Left cardiac atrium (tissue), 4 donors: ENCODE results near the gene NPAS2. TPM values are rescaled to one million over a fixed set of nuclear protein-coding genes. Genes with fewer than 3 reads are reported as not detected.

Source experiments
- ATAC-seq, 2 donors: fragments of 200-7000 bp; cut with Tn5 transposase; one replicate each; pipeline ENCODE4 v1.9.1; 2020; ENCODE audit warnings: mild to moderate bottlenecking in 2 of 2, moderate library complexity in 2 of 2
- DNase-seq: peaks from one replicate; pipeline ENCODE4 v3.0.0-alpha.2; 2020
- intact Hi-C, 2 donors: fragments of 100-400 bp; cut with DNase I; formaldehyde crosslinking; loops; one replicate each; pipeline versions ENCODE4 v1.14.1 to v1.15.1; 2022 to 2023
- total RNA-seq, 2 donors: library from RNA; stranded (reverse); fragmentation: NEBNext Ultra II Directional; extraction: Animal tissue kit (Norgen Biotek cat#: 25700); gene quantifications; one replicate each; pipeline ENCODE4 v1.2.1, GENCODE V29; 2021
- donor health status: DM: no; HTN: yes; CAD: no.
- donor health status: DM: no; HTN: yes; CAD: no; lungs with severe emphysema.
- donor health status: DM: yes; HTN: yes; CAD: no.
- donor health status: Dilated cardiomyopathy.

Gene NPAS2
- total RNA-seq, 2 donors from 2014 or later: 33.8 to 51.2 TPM

DNA sequence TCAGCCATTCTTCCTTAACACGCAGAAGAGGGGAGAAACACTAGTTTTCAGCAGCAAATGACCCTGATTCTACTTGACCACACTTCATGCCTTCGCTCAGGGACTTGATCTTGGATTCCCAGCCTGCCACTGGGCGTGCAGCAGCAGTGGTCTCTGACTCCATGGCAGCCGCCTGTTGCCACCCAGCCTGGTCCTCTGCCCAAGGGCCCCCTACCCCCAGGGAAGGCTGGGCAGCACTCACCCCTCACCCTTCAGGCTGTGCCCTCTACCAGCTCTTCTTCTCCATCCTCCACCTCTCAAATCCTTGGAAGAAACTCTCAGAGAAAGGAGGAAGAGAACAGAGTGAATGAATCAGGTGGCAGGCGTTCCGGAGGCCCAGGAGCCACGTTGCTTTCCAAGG is 150.1 kb downstream of the NPAS2 start:
- no peak for DNase-seq
- no peak for ATAC-seq
- intact Hi-C loops: no loop called here

DNA sequence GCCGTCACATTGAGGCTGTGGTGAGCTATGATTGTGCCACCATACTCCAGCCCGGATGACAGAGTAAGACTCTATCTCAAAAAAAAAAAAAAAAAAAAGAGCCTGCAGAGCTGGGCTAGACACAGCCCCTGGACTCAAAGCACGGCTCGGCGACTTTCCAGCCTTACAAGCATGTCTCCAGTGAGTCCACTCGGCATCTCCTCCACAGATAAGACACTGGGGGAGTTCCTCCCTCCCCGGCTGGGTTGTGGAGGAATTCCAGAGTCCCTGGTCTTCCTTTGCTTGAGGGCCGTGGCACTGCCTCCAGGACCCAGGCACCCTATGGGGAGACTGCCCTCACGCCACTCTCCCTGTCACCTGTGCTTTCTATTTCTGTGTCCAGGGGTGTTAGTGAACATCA is 151.3 kb downstream of the NPAS2 start:
- peak in 1 of 2 donors; percentile 29 for ATAC-seq
- DNase-seq: peak; percentile 36
- intact Hi-C loops: no loop called here

DNA sequence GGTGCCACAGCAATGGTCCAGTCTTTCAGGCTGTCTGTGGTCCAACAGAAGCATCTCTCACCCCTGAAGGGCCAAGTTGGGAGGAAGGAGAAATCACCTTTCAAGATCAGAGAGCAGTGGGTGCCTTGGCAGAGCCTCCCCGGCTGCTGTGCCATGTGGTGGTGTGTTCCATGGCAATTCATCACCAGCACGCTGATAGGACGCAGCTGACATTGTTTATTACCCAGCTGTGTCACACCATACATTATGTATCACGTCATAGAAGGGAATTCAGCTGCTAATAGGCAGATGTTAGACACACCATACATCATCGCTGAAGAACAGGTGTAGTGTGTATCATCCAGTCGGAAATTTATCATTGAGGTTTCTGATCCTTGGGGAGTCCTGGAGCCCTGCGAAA is 152.5 kb downstream of the NPAS2 start:
- intact Hi-C loops: no loop called here
- no peak for ATAC-seq
- no peak for DNase-seq

DNA sequence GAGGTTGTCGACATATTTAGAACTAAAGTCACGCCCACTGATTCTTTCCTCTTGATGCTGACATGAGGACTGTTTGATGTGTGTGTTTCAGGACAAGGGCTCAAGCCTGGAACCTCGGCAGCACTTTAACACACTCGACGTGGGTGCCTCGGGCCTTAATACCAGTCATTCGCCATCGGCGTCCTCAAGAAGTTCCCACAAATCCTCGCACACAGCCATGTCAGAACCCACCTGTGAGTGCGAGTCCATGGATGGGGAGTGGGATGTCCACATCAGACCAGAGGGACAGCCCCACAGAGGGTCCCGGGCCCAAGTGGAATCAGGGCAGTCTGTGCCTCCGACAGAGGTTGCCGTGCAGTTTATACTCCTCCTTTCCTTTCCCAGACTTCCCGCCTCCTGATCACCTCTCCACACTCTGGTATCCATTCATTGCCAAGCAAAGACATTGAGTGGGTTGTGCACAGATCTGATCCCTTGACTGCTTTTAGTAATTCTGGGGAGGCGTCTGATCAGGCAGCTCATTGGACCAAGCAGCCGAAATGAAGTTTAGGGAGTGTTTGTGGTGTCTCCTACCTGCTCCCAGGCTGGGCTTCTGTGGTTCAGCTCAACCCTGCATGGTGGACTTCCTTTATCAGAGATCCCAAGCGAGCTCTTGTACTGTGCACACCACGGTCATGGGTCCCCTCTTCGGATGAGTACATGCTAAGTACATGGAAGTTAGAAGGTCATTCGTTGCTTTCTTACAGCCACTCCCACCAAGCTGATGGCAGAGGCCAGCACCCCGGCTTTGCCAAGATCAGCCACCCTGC is 155.0 kb downstream of the NPAS2 start:
- DNase-seq (no peak), ATAC-seq (no peak)
- intact Hi-C loops: no loop called here

DNA sequence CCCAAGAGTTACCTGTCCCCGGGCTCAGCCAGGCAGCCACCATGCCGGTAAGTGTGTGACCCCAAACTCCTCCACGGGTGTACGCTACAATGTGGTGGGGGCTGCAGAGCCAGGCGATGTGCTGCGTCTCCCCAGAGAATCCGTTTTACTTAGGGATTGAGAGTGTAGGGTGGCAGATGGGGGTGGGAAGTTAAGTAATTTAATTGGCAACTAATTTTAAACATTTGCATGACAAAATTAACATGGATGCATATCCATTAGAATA is 155.5 kb downstream of the NPAS2 start:
- DNase-seq (no peak), ATAC-seq (no peak)
- intact Hi-C loops: no loop called here

DNA sequence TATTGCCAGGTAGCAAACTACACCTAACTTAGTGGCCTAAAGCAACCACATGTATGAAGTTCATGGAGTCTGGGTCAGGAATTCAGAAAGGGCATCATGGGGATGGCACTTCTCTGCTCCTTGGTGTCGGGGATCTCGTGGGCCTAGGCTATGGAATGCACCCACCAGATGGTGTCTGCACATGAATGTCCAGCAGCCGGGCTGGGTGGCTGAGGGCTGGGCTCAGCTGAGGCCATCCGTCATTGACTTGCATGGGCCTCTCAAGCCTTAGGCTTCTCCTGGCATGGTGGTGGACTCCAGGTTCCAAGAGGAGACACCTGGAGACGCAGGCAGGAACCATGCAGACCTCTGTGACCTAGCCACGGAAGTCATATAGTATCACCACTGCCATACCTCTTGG is 156.1 kb downstream of the NPAS2 start:
- DNase-seq (no peak), ATAC-seq (no peak)
- intact Hi-C loops: no loop called here

DNA sequence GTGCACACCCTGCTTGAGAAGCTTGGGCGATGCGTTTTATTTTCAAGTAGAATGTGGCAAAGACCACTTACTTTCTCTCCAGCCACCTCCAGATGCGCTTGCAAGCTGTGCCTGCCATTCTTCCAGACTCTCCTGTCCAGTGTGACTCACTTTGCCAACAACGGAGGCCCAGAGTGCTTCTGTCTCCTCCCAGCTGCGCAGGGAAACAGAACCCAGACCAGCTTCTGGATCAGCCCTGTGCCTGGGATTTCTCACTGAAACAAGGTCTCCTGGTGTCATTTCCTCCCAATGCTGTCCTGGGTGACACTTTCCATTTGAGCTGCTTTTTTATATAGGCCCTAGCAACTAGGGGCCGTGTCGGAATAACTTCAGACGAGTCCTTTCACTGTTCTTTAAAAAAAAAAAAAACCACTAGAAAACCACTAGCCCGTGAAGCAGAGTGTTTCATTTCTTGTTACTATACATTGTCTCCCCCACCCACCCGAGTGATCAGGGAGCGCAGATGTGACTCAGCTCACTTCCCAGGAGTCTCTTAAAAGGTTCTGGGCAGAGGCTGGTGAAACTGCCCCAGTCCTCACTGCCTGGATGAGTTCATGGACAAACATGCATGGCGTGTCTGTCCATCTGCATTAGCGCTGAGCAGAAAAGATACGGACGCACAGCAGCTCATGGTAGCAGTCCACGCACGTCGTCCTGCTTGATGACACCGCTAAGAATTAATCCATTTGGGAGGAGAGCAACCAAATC is 156.9 kb downstream of the NPAS2 start:
- ATAC-seq: no peak
- intact Hi-C loops: no loop called here
- DNase-seq: no peak

DNA sequence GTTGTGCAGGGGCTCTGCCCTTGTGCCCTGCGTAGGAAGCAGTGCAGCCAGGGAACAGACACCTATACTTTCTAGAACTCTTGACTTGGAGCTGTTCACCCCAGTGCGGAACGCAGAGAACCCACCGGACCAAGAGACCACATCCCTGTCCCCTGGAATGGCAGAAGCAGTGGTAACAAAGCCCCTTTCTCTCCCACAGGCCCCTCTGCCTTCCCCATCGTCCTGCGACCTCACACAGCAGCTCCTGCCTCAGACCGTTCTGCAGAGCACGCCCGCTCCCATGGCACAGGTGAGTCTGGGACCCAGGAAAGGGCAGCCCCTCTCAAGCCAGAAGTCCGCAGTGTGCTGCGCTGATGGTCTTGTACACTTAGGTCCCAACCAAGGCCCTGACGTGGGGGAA is 157.6 kb downstream of the NPAS2 start:
- no peak for ATAC-seq
- intact Hi-C loops: no loop called here
- no peak for DNase-seq

DNA sequence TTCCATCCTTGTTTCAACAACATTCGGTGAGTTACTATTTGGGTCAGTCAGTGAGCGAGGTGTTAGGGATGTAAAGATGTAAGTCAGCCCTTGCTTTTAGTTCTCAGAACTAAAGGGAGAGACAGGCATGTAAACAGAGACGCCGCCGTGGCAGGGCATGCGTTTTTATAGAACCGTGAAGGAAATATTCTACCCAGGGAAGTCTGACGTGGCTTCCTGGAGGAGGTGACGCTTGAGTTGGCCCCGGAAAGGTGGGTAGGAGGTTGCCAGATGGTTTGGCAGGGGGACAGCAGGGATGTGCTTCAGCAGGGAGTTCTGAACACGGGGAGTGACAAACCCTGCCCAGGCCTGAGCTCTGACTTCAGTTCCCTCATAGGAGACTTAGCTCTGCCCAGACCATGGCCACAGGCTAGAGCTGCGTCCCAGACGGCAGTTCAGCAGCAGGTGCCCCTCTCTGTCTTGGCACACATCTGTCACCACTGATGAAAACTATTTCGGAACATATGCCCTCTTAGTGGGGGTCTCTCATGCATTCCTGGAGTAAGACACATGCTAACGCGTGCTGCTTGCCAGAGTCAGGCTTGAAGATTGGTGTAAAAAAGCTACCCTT is 158.7 kb downstream of the NPAS2 start:
- ATAC-seq: no peak
- intact Hi-C loops: no loop called here
- DNase-seq: peak; percentile 70

DNA sequence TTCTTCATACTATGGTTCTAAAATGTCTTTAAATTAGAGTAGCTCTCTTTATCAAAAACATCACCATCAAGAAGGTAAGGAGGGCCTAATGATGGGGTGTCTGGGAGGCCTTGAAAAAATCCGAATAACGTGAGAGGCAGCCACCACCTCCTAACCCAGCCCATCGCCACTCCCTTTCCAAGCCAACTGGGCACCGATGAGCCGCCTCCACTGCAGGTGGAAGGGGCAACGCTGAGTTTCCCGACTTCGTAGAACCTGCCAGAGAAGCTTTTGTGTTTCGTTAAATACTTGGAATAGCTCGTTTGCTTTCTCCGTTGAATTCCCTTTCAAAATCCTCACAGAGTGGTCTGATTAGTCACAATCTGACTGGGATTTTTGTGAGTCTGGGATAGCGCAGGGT is 160.1 kb downstream of the NPAS2 start:
- intact Hi-C loops: loop anchor here (5.0 to 10.0 kb wide), 2 partner anchors 155 to 248 kb away; partner anchors contain the start of gene NPAS2 (in 1 of the 2)
- DNase-seq: no peak
- no peak for ATAC-seq

DNA sequence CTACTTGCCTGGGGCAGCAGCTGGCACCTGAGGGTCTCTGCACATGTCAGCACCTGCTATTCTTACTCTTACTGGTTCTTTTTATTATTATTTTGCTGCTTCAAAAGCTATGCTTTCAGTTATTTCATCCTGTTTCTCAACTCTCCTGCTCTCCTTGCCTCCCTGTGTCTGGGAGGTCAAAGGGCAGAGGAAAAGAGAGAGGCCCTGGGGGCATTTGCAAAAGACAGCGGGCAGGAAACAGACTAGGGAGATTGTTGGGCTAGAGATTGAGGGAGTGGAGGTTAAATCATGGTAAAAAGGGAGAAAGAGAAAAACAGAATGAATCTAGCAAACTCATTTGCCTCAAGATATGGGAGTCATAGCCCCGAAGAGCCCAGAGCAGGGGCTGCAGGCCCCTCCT is 161.1 kb downstream of the NPAS2 start:
- DNase-seq (no peak), ATAC-seq (no peak)
- intact Hi-C loops: loop anchor here (5.0 to 10.0 kb wide), 2 partner anchors 156 to 249 kb away; partner anchors contain the start of gene NPAS2 (in 1 of the 2)

DNA sequence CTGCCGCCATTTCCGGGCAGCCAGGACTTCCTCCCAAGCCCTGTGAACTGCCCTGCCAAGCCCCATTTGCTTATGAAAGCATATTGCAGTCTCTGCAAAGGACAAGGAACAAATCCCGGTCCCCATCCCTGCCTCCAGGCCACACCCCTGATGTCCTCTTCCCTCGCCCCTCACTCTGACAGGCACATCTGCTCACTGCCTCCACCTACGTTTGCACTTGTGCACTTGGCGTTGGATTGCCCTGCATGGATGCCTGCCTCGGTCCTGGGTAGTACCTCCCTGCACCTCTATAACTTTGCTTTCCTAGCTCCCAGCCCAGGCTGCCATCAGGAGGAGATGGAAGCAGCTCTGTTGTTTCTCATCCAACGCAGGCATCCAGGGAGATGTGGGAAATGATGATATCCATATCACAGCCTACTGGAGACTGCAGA is 162.5 kb downstream of the NPAS2 start:
- intact Hi-C loops: loop anchor here (5.0 to 10.0 kb wide), 2 partner anchors 158 to 250 kb away; partner anchors contain the start of gene NPAS2 (in 1 of the 2)
- ATAC-seq: no peak
- DNase-seq: no peak

DNA sequence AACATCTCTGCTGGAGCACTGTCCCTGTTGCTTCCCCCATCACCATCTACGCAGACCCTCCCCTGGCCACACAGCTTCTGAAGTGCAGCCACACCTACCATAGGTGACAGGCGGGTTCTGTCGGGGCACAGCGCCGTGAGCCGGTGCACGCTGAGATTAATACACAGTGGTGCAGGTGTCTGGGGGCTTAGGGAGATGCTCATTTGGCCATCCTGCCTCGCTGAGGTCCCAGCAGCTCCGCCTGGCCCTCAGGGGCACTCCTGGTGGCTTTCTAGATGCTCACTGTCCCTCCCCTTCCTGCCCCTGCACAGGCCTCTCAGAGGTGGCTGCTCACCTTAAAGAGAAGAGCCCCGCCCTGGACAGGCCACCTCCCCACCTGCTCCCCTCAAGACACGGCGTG is 163.3 kb downstream of the NPAS2 start:
- intact Hi-C loops: loop anchor here (5.0 to 10.0 kb wide), 2 partner anchors 158 to 251 kb away; partner anchors contain the start of gene NPAS2 (in 1 of the 2)
- no peak for DNase-seq
- ATAC-seq: no peak

DNA sequence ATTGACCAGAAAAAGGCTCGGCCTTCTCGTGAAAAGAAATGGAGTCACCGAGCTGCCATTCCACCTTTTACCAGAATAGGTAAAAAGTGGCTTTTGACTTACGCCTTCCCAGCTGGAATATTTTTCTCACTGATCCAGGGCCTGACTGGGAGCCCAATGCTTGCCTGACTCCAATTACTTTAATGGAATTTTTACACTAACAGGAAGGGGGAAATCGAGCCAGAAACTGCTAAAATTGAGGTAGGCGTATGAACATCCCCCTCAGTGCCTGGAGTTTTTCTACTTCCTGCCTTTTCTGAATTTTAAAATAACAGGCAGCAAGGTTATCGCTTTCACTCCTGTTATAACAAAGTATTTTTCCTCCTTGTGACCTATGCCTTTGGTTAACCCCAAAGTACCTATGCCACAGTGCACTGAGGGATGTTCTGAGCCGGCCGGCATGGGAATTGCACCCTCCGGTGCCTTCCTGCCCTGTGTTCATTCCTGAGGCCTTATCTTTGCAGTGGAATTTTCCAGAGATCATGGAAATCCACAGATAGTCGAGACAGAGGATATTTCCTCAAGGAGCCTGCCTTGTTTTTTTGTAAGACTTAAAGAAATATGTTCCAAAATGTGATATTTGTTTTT is 163.9 kb downstream of the NPAS2 start:
- intact Hi-C loops: loop anchor here (2.0 to 10.0 kb wide), 3 partner anchors 159 to 373 kb away; partner anchors contain the start of gene NPAS2 (in 1 of the 2)
- peak; percentile 72 for DNase-seq

DNA sequence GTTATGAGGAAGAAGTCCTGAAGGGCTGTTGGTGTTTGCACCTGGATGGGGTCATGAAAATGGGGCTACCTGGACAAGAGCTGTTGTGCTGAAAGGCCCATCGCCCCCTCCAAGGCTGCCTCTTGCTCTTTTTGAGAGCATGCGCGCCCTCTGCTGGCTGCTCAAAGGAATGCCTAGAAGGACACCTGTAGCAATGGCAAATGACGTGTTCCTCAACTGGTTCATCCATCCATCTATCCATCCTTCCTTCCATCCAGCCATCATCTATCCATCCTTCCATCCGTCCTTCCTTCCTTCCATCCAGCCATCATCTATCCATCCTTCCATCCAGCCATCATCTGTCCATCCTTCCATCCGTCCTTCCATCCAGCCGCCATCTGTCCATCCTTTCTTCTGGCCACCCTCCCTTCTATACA is 165.0 kb downstream of the NPAS2 start:
- intact Hi-C loops: loop anchor here (2.0 to 10.0 kb wide), 5 partner anchors 160 to 374 kb away; partner anchors contain the start of gene NPAS2 (in 1 of the 2)
- DNase-seq: peak; percentile 86

More for the DNA sequence above, 163.9 kb downstream of the NPAS2 start:
- peak; percentile 38 to 82 for ATAC-seq

DNA sequence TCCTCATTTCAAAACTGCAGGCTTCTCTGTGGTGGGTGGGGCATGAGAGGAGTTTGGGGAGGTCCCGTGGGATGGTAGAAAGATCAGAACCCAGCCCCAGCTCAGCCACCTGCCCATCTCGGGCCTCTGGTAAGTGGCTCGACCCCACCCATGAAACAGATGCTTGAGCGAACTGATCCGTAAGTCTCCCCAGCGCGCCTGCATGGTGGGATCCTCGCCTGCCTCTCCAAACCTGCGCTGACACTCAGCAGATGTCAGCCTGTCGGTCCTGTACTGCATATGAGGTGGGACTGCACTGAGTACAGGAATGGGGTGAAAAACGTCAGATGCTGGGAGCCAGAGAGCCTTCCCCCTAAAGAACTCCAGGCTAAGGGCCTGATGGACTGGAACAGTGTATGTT is 166.2 kb downstream of the NPAS2 start:
- no peak for DNase-seq
- intact Hi-C loops: loop anchor here (5.0 to 10.0 kb wide), 3 partner anchors 161 to 374 kb away; partner anchors contain the start of gene NPAS2 (in 1 of the 2)
- no peak for ATAC-seq

More for the DNA sequence above, 165.0 kb downstream of the NPAS2 start:
- peak; percentile 75 to 76 for ATAC-seq

DNA sequence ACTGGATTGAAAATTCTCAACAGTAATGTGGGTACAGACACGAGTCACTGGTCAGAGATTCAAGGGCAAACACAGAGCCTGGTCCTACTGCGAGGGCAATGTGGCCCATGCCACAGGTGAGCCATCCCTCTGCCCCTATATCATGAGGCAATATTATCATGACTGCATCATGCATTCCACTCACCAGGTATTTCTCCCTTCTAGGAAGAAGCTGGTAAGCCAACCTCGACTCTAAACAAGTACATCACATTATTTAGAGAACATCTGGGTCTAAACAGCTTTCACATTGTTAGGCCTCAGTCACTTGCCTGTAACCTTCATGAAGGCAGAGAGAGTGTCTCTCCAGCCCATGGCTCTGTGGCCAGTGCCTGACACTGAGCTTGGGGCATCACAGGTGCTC is 167.6 kb downstream of the NPAS2 start:
- DNase-seq (no peak), ATAC-seq (no peak)
- intact Hi-C loops: loop anchor here (5.0 to 10.0 kb wide), 3 partner anchors 163 to 375 kb away; partner anchors contain the start of gene NPAS2 (in 1 of the 2)

DNA sequence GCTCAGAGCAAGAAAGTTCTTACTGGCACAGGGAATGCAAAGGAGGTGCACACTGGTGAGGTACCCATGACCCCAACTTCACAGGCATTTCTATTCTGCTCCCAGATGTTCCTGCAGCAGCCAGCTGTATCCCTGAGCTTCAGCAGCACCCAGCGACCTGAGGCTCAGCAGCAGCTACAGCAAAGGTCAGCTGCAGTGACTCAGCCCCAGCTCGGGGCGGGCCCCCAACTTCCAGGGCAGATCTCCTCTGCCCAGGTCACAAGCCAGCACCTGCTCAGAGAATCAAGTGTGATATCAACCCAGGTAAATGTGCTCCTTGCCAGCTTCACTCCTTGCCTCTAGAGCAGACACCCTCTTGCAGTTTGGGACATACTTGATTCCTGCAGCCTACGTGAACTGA is 168.0 kb downstream of the NPAS2 start:
- intact Hi-C loops: loop anchor here (5.0 to 10.0 kb wide), 3 partner anchors 163 to 376 kb away; partner anchors contain the start of gene NPAS2 (in 1 of the 2)
- ATAC-seq (no peak), DNase-seq (no peak)
